Coronary artery (tissue), 2 donors: ENCODE results near the gene SMIM35.

ENCODE experiments used
- DNase-seq: peaks from one replicate; pipeline ENCODE4 v3.0.0-alpha.2; 2017; ENCODE audit warnings: low spot score
- H3K27ac ChIP-seq, 2 donors: fragments of 200-600 bp; sonication (generic); one replicate each; pipeline ENCODE4 v1.5.1; 2016 to 2019
- H3K4me3 ChIP-seq: fragments of 200-600 bp; sonication (generic); 2 replicates; pipeline ENCODE4 v1.5.1; 2016; ENCODE audit warnings: mild to moderate bottlenecking, moderate library complexity
- TF ChIP-seq, protein P1 (sequence below): fragments of 200-600 bp; sonication (generic); IDR thresholded peaks from one replicate; pipeline ENCODE4 v1.5.1; 2019; ENCODE audit warnings: antibody characterized with exemption

The SMIM35 gene

DNA sequence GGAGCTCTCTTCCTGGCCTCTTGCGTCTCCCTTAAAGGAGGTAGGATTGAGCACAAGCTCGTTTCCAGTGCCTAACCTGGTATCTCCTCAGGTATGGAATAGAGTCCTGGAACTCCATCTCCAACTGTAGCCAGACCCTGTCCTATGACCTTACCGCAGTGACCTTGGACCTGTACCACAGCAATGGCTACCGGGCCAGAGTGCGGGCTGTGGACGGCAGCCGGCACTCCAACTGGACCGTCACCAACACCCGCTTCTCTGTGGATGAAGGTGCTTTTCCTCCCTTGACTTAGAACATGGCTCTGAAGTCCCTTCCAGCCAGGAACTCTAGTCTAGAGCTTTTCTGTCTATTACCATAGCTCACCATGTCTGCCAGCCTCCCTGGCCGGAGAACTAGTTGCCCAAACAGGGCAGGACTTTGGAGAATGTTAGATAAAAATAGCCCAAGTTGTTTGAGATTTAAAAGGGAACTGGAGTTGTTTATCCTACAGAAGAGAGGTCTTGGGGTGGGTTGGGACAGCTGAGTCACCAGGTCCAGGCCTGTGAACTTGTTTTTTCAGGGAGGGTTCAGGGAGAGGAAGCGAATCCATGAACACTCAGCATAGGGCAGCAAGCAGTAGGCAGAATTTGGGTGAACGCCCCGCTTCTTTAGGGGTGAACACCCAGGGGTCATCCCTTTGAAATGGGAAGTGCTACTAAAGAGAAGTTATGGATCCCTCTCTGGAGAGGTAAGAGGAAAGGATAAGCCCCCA lies 97.2 kb downstream of the SMIM35 start:
- Histone ChIP-seq H3K4me3 (peak overlapping the region; percentile 73), H3K27ac (peak overlapping the region; percentile 28 to 84)
- TF ChIP-seq, protein P1, sequence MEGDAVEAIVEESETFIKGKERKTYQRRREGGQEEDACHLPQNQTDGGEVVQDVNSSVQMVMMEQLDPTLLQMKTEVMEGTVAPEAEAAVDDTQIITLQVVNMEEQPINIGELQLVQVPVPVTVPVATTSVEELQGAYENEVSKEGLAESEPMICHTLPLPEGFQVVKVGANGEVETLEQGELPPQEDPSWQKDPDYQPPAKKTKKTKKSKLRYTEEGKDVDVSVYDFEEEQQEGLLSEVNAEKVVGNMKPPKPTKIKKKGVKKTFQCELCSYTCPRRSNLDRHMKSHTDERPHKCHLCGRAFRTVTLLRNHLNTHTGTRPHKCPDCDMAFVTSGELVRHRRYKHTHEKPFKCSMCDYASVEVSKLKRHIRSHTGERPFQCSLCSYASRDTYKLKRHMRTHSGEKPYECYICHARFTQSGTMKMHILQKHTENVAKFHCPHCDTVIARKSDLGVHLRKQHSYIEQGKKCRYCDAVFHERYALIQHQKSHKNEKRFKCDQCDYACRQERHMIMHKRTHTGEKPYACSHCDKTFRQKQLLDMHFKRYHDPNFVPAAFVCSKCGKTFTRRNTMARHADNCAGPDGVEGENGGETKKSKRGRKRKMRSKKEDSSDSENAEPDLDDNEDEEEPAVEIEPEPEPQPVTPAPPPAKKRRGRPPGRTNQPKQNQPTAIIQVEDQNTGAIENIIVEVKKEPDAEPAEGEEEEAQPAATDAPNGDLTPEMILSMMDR: no peak
- no peak for DNase-seq

DNA sequence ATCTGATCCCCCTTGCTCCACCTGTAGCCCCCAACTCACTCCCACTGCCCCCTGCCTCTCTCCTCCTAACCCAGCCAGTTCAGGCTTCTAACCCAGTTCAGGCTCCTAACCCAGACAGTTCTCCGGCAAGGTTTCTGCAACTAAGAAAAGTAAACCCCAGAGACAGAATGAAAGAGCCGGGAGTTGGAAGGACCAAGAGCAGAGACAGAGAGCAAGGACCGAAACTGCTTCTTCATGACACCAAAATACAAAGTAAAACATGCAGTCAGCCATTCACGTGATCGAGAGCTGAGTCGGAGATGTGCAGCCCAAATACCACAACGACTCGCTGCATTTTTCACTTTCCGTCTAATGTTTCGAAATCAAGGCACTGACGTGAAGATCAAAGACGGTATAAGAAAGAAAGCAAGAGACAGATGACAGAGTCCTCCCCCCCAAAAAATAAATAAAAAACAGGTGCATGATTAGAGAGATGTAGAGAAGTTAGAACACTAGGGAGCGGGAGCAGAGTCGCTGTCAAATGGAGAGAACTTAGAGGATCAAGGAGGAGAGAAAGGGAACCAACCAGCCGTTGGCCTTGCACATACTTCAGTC lies 99.7 kb downstream of the SMIM35 start:
- TF ChIP-seq, protein P1: no peak
- DNase-seq: no peak

DNA sequence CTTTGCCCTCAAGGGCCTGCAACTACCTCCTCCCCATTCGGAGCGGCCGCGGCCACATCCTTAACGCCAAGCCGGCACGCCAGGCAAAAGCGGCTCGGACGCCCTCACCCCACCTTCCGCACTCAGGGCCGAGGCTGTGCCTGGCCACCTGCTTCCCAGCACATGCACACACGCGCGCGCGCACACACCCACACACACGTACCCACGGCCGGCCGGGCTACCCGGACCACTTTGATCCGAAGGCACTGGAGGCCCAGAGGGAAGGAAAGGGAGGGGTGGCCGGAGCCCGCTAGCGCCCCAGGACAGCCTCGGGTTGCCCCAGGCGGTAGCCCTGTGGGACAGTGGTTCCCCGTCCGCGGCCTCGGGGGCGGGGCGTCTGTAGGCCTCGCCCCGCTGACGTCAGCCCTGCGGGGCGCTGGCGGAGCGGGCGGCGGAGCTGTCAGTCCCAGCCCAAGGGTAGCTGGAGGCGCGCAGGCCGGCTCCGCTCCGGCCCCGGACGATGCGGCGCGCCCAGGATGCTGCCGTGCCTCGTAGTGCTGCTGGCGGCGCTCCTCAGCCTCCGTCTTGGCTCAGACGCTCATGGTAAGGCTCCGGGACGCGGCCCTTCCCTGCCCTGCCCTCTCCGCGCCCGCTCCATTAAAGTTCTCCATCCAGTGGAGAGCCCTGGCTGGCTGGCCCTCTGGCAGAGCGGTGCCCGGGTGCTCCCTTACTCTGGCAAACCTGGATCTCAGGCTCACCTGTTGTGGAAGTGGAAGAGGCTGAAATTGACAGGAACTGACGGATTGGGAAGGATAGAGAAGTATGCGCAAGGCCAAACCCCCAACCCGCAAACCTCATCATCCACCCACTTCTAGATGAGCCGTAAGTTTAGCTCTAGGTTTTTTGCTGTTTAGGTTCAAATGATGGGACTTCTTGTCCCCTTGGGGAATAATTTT lies 100.5 kb downstream of the SMIM35 start, which contains the start of gene IL10RA:
Gene IL10RA, plus strand, starts transcription at position 442 of the 935 bp plus-strand sequence. Its CDS starts 74 bp downstream, at position 516.
- TF ChIP-seq, protein P1: no peak
- DNase-seq: peak; percentile 85
- peak within 1 kb of the TSS; percentile 73 for H3K4me3 ChIP-seq

More for the DNA sequence above, 99.7 kb downstream of the SMIM35 start:
- peak overlapping the region; percentile 34 to 84 for H3K27ac ChIP-seq
- H3K4me3 ChIP-seq: peak overlapping the region; percentile 73

DNA sequence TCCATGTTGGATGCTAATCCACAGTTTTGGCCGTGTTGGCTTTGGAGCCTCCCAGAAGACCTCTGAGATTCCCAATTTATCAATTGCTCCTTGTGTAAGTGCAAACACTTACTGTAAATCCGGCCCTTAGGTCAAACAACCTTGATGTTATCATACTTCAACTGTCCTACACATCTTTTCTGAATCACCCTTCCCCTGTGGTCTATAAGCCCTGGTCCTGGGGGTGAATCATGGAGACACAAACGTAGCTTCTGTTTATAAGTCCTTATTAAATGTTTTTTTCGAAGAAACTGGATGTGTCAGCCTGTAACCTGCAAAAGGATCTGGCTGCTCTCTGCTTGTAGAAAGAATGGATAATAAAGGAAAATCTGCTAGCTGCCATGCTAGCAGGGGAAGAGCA lies 102.3 kb downstream of the SMIM35 start:
- TF ChIP-seq, protein P1: no peak
- H3K4me3 ChIP-seq: no peak overlapping the region
- DNase-seq: peak; percentile 41
- no peak overlapping the region for H3K27ac ChIP-seq

More for the DNA sequence above, 100.5 kb downstream of the SMIM35 start, which contains the start of gene IL10RA:
- peak within 1 kb of the TSS; percentile 39 to 84 for H3K27ac ChIP-seq

DNA sequence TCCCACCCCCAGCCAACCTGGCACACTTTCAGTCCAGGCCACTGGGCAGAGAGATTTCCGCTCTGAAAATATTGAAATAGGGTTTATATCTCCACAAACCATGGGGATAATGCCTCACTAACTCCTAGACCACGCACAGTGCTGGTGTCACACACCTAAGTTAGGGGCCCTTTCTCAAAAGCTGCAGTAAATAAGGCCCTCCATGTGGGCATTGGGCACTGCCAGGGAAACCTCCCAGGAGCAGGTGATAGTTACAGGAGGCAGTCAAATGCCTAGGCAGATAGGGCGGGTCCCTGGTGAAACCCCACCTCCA lies 103.6 kb downstream of the SMIM35 start:
- peak; percentile 62 for DNase-seq
- TF ChIP-seq, protein P1: no peak
- H3K27ac ChIP-seq: no peak overlapping the region

DNA sequence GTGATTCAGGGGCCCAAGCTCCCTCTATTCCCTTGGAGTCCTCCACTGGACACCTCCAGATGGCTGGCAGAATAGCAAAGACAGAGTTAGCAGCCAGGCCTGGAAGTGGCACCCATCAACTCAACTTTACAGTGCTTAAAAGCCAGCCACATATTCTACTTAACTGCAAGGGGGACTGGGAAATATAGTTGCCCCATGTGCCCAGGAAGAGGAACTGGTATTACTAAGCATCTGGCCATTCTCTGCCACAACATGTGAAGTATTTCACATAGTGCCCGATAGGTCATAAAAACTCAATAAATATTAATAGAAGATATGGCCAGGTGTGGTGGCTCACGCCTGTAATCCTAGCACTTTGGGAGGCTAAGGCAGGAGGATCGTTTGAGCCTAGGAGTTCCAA lies 106.0 kb downstream of the SMIM35 start:
- Histone ChIP-seq H3K4me3 (no peak overlapping the region), H3K27ac (peak overlapping the region in 1 of 2 donors; percentile 48)
- TF ChIP-seq, protein P1: no peak
- peak; percentile 53 for DNase-seq

More for the DNA sequence above, 103.6 kb downstream of the SMIM35 start:
- H3K4me3 ChIP-seq: no peak overlapping the region
